H9 (cell line): ENCODE measurements around the gene MYOD1. TPM values are rescaled to one million over a fixed set of nuclear protein-coding genes. Genes with fewer than 3 reads are reported as not detected.
A peak's percentile ranks its signal among the peaks of the same experiment; 100 is the strongest.

Experiments used
- DNase-seq: peaks from one replicate; pipeline ENCODE4 v3.0.0-alpha.2; 2017
- H2AFZ ChIP-seq: one replicate; pipeline ENCODE4 v1.6.1; 2013; ENCODE audit warnings: mild to moderate bottlenecking, low read length, control low read depth, moderate library complexity
- H2AK5ac ChIP-seq: 2 replicates; pipeline ENCODE4 v1.6.1; 2013; ENCODE audit warnings: low read length, control low read depth, mixed read lengths; ENCODE audit not compliant: insufficient read length
- H2BK120ac ChIP-seq: one replicate; pipeline ENCODE4 v1.6.1; 2013; ENCODE audit warnings: low read depth, mild to moderate bottlenecking, low read length, control low read depth, inconsistent platforms; ENCODE audit not compliant: poor library complexity, severe bottlenecking
- H2BK12ac ChIP-seq: 2 replicates; pipeline ENCODE4 v1.6.1; 2013; ENCODE audit warnings: low read length, control low read depth, mixed read lengths, low read depth; ENCODE audit not compliant: insufficient read length
- H2BK15ac ChIP-seq: 2 replicates; pipeline ENCODE4 v1.6.1; 2013; ENCODE audit warnings: low read depth, low read length, control low read depth
- H2BK20ac ChIP-seq: one replicate; pipeline ENCODE4 v1.6.1; 2013; ENCODE audit warnings: low read depth, mild to moderate bottlenecking, low read length, control low read depth, inconsistent platforms; ENCODE audit not compliant: poor library complexity, severe bottlenecking
- H2BK5ac ChIP-seq: 2 replicates; pipeline ENCODE4 v1.6.1; 2013; ENCODE audit warnings: low read length, control low read depth, mixed read lengths; ENCODE audit not compliant: insufficient read length
- H3K14ac ChIP-seq: 2 replicates; pipeline ENCODE4 v1.6.1; 2013; ENCODE audit warnings: low read length, control low read depth; ENCODE audit not compliant: insufficient read depth
- H3K18ac ChIP-seq: 2 replicates; pipeline ENCODE4 v1.6.1; 2013; ENCODE audit warnings: low read depth, mild to moderate bottlenecking, mixed read lengths, low read length, control low read depth; ENCODE audit not compliant: insufficient read length
- H3K23ac ChIP-seq: 2 replicates; pipeline ENCODE4 v1.6.1; 2013; ENCODE audit warnings: low read length, control low read depth, mixed read lengths, low read depth; ENCODE audit not compliant: insufficient read length
- H3K23me2 ChIP-seq: 2 replicates; pipeline ENCODE4 v1.6.1; 2013; ENCODE audit warnings: low read depth, mild to moderate bottlenecking, mixed read lengths, low read length, control low read depth; ENCODE audit not compliant: insufficient read length, poor library complexity, severe bottlenecking
- H3K27ac ChIP-seq: 2 replicates; pipeline ENCODE4 v1.5.1; 2013; ENCODE audit warnings: low read length, control low read depth, mixed read lengths, low read depth; ENCODE audit not compliant: insufficient read length
- H3K27me3 ChIP-seq: 2 replicates; pipeline ENCODE4 v1.6.1; 2013; ENCODE audit warnings: low read length, control low read depth, inconsistent platforms; ENCODE audit not compliant: insufficient read depth
- H3K4ac ChIP-seq: 2 replicates; pipeline ENCODE4 v1.6.1; 2013; ENCODE audit warnings: low read depth, mild to moderate bottlenecking, control low read depth, inconsistent platforms, low read length, moderate library complexity
- H3K4me1 ChIP-seq: 2 replicates; pipeline ENCODE4 v1.6.1; 2013; ENCODE audit warnings: low read length, control low read depth, inconsistent platforms; ENCODE audit not compliant: insufficient read depth
- H3K4me2 ChIP-seq: 2 replicates; pipeline ENCODE4 v1.6.1; 2013; ENCODE audit warnings: low read length, control low read depth, mixed read lengths; ENCODE audit not compliant: insufficient read length, insufficient read depth
- H3K56ac ChIP-seq: 2 replicates; pipeline ENCODE4 v1.6.1; 2013; ENCODE audit warnings: low read depth, mild to moderate bottlenecking, mixed read lengths, low read length, control low read depth; ENCODE audit not compliant: insufficient read length
- H3K79me1 ChIP-seq: 2 replicates; pipeline ENCODE4 v1.6.1; 2013; ENCODE audit warnings: low read depth, mild to moderate bottlenecking, moderate library complexity, low read length, control low read depth, inconsistent platforms; ENCODE audit not compliant: insufficient read depth, poor library complexity, severe bottlenecking
- H3K79me2 ChIP-seq: 2 replicates; pipeline ENCODE4 v1.6.1; 2013; ENCODE audit warnings: low read length, control low read depth, inconsistent platforms; ENCODE audit not compliant: insufficient read depth
- H3K9ac ChIP-seq: 2 replicates; pipeline ENCODE4 v1.6.1; 2013; ENCODE audit warnings: low read length, control low read depth, mixed read lengths; ENCODE audit not compliant: insufficient read length; ENCODE audit errors: extremely low read depth
- H3K9me3 ChIP-seq: one replicate; pipeline ENCODE4 v1.6.1; 2013; ENCODE audit warnings: low read depth, low read length, inconsistent platforms; ENCODE audit not compliant: control insufficient read depth
- H3T11ph ChIP-seq: one replicate; pipeline ENCODE4 v1.6.1; 2013; ENCODE audit warnings: mild to moderate bottlenecking, low read length, control low read depth, inconsistent platforms
- H4K20me1 ChIP-seq: one replicate; pipeline ENCODE4 v1.6.1; 2013; ENCODE audit not compliant: control insufficient read depth, insufficient read length, insufficient read depth
- H4K5ac ChIP-seq: 2 replicates; pipeline ENCODE4 v1.6.1; 2013; ENCODE audit warnings: low read depth, mild to moderate bottlenecking, mixed read lengths, low read length, control low read depth; ENCODE audit not compliant: insufficient read length
- H4K8ac ChIP-seq: replicated peaks from 2 replicates; pipeline ENCODE4 v1.6.1; 2013; ENCODE audit warnings: low read length, control low read depth, mixed read lengths, low read depth; ENCODE audit not compliant: insufficient read length
- H4K91ac ChIP-seq: 2 replicates; pipeline ENCODE4 v1.6.1; 2013; ENCODE audit warnings: low read depth, mild to moderate bottlenecking, moderate library complexity, mixed read lengths, low read length, control low read depth; ENCODE audit not compliant: insufficient read length
- H3K27ac Mint-ChIP-seq, 3 experiments: 2 replicates in 2 of 3; 3 replicates in 1 of 3; pipeline ENCODE4 v1.8.0; 2020 to 2021; ENCODE audit warnings: mixed read lengths in 3 of 3, mild to moderate bottlenecking in 1 of 3, moderate library complexity in 1 of 3
- H3K27me3 Mint-ChIP-seq: 2 replicates; pipeline ENCODE4 v1.8.0; 2021; ENCODE audit warnings: low read depth, mild to moderate bottlenecking, moderate library complexity, mixed read lengths
- H3K36me3 Mint-ChIP-seq, 3 experiments: 2 replicates in 2 of 3; 3 replicates in 1 of 3; pipeline ENCODE4 v1.8.0; 2020 to 2021; ENCODE audit warnings: low read depth in 3 of 3, mixed read lengths in 3 of 3; ENCODE audit not compliant: insufficient read depth in 1 of 3
- H3K4me1 Mint-ChIP-seq, 2 experiments: 2 replicates each; pipeline ENCODE4 v1.8.0; 2020; ENCODE audit warnings: mixed read lengths in 2 of 2
- H3K4me3 Mint-ChIP-seq, 2 experiments: 2 replicates in 1 of 2; 3 replicates in 1 of 2; pipeline ENCODE4 v1.8.0; 2020 to 2021; ENCODE audit warnings: mild to moderate bottlenecking in 2 of 2, mixed read lengths in 2 of 2, moderate library complexity in 1 of 2
- H3K9me3 Mint-ChIP-seq, 2 experiments: 2 replicates in 1 of 2; 3 replicates in 1 of 2; pipeline ENCODE4 v1.8.0; 2020; ENCODE audit warnings: mild to moderate bottlenecking in 2 of 2, mixed read lengths in 2 of 2, moderate library complexity in 1 of 2
- WGBS: extraction: QIAGEN DNeasy Blood & Tissue Kit; methylation state at CpG from one replicate; pipeline ENCODE4 v1.1.7; 2013; ENCODE audit warnings: missing lambda C conversion rate, low lambda C conversion rate, mixed read lengths; ENCODE audit not compliant: insufficient read length; ENCODE audit errors: extremely low coverage; 5-methylcytosine and 5-hydroxymethylcytosine counted together
- total RNA-seq: library from RNA; stranded (reverse); gene quantifications from 2 replicates; pipeline ENCODE4 v1.2.1, GENCODE V29; 2021
- TF ChIP-seq, protein P1 (sequence below): fragments of 200-600 bp; sonication (generic); conservative IDR thresholded peaks from 3 replicates; pipeline ENCODE4 v1.8.0; 2021; ENCODE audit warnings: antibody characterized with exemption, mild to moderate bottlenecking

MYOD1 gene
- total RNA-seq, 1 experiment from 2014 or later, result not detected

DNA sequence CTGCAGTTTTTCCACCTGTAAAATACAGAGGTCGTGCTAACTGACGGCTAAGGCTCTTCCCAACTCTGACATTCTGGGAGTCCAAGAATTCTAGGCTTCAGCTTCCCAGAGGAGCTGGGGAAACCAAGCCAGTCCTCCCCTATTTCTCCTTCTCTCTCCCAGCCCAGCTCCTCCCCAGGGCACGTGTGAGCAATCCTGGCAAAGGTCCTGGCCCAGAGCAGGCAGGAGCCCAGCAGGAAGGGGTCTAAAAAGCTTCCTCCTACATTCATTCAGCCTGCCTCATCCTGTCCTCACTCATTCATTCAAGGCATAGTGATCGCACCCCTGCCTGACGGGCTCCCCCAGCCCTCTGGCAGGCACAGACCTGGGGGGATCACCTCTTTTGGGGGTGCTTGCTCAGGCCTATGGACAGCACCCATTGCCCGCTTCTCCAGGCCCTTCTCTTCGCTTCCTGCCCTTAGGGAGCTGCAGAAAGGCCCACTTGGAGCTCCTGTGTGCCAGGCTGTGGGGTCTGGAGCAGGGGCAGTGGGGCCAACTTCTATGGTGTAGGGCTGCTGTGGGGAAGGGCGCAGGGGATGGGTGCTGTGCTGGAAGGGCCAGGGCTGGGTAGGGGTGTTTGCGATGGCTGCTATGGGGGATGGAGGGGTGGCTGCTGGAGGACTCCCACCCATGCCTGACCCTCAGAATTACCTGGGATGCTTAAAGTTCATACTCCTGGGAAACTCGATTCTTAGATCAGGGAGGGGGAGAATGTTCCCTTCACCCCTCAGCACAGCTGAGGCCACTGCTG, 25.0 kb downstream of the MYOD1 start:
- Histone ChIP-seq H4K5ac (no peak overlapping the region), H2AK5ac (no peak overlapping the region), H3K9ac (no peak overlapping the region), H3K4me1 (no peaks in the 10 kb centered on the region), H4K20me1 (no peaks in the 10 kb centered on the region), H4K91ac (no peak overlapping the region), H3K56ac (no peak overlapping the region), H3K14ac (no peak overlapping the region), H2BK15ac (no peak overlapping the region), H3K18ac (no peak overlapping the region), H3K4ac (no peak overlapping the region), H3K27ac (no peak overlapping the region), H3K79me2 (no peaks in the 10 kb centered on the region), H2BK12ac (no peak overlapping the region), H2AFZ (no peak overlapping the region), H3K23me2 (no peaks in the 10 kb centered on the region), H2BK20ac (no peak overlapping the region), H3T11ph (no peak overlapping the region), H3K4me2 (no peak overlapping the region), H2BK120ac (no peak overlapping the region), H3K27me3 (no peaks in the 10 kb centered on the region), H3K9me3 (no peaks in the 10 kb centered on the region), H2BK5ac (no peak overlapping the region), H4K8ac (no peak overlapping the region), H3K79me1 (no peaks in the 10 kb centered on the region), H3K23ac (no peak overlapping the region)
- no peak overlapping the region for H3K4me3 Mint-ChIP-seq
- WGBS, result no CpG with 5 or more reads among the region's 10 CpGs
- H3K4me1 Mint-ChIP-seq, result no peaks in the 10 kb centered on the region
- H3K27ac Mint-ChIP-seq, result peak overlapping the region in 1 of 3 experiments; percentile 44; a peak in 1 of 7 replicates
- peaks cover 23% of the 10 kb centered on the region for H3K27me3 Mint-ChIP-seq
- TF ChIP-seq, protein P1, sequence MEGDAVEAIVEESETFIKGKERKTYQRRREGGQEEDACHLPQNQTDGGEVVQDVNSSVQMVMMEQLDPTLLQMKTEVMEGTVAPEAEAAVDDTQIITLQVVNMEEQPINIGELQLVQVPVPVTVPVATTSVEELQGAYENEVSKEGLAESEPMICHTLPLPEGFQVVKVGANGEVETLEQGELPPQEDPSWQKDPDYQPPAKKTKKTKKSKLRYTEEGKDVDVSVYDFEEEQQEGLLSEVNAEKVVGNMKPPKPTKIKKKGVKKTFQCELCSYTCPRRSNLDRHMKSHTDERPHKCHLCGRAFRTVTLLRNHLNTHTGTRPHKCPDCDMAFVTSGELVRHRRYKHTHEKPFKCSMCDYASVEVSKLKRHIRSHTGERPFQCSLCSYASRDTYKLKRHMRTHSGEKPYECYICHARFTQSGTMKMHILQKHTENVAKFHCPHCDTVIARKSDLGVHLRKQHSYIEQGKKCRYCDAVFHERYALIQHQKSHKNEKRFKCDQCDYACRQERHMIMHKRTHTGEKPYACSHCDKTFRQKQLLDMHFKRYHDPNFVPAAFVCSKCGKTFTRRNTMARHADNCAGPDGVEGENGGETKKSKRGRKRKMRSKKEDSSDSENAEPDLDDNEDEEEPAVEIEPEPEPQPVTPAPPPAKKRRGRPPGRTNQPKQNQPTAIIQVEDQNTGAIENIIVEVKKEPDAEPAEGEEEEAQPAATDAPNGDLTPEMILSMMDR, result no peak
- no peaks in the 10 kb centered on the region for H3K9me3 Mint-ChIP-seq
- H3K36me3 Mint-ChIP-seq, result no peaks in the 10 kb centered on the region
- no peak for DNase-seq
